Middle frontal gyrus (tissue), 1 donor: ENCODE measurements around the gene ZNF627.
"Not testable (repeated sequence)": the region's sequence is repeated elsewhere in the genome, so short reads cannot be mapped to it uniquely, and the experiment has no call there.

ENCODE experiments used
- DNase-seq: peaks from one replicate; pipeline ENCODE4 v3.0.0-alpha.2; 2015; ENCODE audit warnings: low spot score; ENCODE audit errors: extremely low spot score

ZNF627 gene

GRCh38 chr19:11597202-11598102 lies at the start of gene ZNF627:
ZNF627 (plus strand) TSS chr19:11597483; CDS start chr19:11597628, 145 bp downstream.
- DNase-seq: peak; percentile 96

- no peak for DNase-seq
These were observed 49.2 kb upstream of the ZNF627 start for GRCh38 chr19:11547929-11548700.

DNA sequence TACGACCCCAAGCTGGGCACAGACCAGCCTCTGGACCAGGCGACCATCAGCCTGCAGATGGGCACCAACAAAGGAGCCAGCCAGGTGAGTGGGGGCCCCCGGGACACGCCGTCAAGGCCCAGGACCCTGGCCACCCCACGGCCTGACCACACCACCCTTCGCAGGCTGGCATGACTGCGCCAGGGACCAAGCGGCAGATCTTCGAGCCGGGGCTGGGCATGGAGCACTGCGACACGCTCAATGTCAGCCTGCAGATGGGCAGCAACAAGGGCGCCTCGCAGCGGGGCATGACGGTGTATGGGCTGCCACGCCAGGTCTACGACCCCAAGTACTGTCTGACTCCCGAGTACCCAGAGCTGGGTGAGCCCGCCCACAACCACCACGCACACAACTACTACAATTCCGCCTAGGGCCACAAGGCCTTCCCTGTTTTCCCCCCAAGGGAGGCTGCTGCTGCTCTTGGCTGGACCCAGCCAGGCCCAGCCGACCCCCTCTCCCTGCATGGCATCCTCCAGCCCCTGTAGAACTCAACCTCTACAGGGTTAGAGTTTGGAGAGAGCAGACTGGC lies 47.8 kb upstream of the ZNF627 start:
- DNase-seq: no peak

GRCh38 chr19:11550265-11550664 lies 47.0 kb upstream of the ZNF627 start:
- DNase-seq: no peak

GRCh38 chr19:11551603-11552235 lies 45.6 kb upstream of the ZNF627 start:
- no peak for DNase-seq

GRCh38 chr19:11552666-11553372 lies 44.5 kb upstream of the ZNF627 start:
- DNase-seq: no peak

DNA sequence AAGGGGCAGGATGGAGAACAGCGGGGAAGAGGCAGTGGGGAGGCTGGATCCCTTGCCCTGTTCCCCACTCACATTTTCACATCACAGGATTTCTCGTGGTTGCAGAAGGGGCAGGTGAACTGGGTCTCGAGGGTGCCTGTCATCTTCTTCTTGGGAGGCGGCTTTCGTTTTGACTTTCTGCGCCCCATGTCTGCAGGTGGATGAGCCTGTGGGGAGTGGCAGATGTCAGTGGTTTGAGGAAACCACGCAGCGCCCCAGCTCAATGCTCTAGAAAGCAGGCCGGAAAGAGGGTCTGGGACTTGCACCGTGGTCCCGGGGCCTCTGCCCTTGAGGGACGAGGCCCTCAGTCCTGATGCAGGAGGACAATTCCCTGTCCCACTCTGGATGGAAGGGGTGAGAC lies 43.1 kb upstream of the ZNF627 start:
- no peak for DNase-seq

DNA sequence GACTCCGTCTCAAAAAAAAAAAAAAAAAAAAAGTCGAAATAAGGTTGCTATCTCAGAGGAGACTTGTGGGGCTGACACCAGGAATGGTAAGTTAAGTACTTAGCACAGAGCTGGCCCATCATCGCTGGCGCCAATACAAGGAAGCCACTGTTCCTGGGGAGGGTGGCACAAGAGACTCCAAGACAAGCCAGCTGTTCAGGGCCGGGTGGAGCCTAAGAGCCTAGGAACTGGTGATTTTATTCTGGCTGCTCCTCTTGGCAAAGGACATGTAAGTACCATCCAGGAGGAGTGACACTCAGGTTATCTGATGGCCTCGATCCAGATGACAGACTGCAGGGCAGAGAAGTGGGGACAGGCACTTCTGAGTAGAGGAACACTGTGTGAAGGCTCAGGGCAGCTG lies 42.0 kb upstream of the ZNF627 start:
- DNase-seq: no peak

- DNase-seq: no peak
These were observed 40.5 kb upstream of the ZNF627 start for GRCh38 chr19:11556634-11557420.

DNA sequence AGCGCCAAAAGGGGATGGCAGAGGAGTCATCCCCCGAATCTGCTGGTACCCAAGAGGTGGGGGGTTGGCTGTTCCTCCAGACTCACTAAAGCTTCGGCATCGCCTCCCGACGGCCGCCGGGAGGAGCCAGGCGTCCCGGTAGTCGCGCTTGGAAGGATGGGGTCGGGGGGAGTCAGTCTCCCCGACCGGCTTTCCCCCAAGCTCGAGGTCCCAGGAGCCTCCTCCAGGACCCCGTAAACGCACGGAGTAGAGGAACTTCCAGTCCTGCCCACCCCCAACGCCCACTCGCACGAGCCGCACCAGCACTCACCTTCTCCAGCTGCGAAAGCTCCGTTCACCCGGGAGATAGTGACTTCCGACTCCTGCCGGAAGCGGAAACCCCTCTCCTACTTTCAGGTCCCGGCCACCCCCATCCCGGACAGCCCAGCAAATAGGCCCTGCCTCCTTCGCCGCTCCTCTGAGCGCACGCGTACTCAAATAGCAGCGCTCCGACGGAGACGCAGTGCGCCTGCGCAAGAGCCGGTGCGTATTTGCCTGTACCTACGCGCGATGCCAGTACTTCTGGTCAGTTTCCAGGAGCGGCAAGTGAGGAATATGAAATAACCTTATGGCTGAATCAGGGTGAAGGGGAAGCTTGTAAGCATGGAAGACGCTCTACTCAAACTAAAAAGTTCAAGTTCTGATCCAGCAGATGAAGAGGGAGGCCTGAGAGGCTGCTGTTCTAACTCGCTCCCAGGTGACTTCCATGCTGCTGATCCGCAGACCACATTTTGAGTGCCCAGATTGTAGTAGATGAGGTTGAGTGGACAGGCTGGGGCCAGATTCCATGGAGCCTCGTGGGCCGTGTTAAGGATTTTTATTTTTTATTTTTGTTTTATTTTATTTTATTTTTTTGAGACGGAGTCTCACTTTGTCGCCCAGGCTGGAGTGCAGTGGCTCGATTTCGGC lies 38.1 kb upstream of the ZNF627 start, which contains the start of gene ELOF1:
Gene ELOF1 (minus strand): TSS at position 350 of the 948 bp plus-strand sequence. CDS start 4,883 bp downstream, outside the sequence.
- DNase-seq: peak; percentile 98

DNA sequence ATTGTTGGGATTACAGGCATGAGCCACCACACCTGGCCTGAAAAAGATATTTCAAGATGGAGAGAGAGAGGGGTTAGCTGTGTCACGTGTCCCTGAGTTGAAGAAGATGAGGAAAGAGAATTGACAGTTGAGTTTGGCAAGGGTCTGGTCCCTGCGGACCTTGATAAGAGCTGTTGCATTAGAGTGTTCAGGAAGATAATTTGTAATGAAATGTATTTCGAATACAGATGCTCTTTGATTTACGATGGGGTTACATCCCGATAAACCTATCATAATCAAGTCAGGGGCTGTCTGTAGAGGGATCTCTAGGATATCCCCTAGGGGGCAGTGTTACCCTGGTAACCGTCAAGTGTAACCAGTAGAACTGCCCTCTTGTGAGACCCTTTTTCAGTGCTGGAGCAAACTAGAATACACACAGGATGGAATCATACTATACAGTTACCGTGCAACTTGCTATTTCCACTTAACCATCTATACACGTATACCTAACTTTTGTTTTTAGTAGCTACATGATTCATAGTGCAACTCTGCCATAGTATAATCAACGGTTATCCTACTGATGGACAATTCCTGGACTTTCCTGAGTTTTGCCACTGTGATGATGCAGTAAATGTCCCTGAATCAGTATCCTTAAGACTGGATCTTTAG lies 36.8 kb upstream of the ZNF627 start:
- peak; percentile 8 for DNase-seq

DNA sequence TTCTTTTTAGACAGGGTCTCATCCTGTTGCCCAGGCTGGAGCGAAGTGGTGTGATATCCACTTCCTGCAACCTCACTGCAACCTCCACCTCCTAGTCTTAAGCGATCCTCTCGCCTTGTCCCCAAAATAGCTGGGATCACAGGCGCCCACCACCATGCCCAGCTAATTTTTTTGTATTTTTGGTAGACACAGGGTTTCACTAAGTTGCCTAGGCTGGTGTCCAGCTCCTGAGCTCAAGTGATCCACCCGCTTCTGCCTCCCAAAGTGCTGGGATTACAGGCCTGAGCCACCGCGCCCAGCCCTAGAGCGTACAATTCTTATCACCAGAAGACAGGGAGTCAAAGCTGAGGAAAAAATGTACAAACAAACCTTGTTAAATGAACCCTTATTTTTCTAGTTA lies 33.8 kb upstream of the ZNF627 start:
- no peak for DNase-seq

DNA sequence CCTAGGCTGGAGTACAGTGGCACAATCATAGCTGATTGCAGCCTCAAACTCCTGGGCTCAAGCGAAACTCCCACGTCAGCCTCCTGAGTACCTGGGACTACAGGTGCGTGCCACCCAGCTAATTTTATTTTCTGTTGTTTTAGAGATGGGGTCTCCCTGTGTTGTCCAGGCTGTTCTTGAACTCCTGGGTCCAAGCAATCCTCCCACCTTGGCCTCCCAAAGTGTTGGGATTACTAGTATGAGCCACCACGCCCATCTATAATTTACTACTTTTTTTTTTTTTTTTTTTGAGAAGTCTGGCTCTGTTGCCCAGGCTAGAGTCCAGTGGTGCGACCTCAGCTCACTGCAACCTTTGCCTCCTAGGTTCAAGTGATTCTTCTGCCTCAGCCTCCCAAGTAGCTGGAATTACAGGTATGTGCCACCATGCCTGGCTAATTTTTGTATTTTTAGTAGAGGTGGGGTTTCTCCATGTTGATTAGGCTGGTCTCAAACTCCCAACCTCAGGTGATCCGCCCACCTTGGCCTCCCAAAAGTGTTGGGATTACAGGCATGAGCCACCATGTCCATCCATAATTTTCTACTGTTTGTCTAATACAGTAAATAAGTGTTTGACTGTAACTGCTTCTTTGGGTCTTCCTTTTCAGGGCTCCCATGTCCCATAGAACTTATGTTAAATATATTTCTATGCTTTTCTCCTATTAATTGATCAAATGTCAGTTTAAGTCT lies 33.0 kb upstream of the ZNF627 start:
- DNase-seq: not testable (repeated sequence)

GRCh38 chr19:11565649-11565980 lies 31.7 kb upstream of the ZNF627 start:
- DNase-seq: not testable (repeated sequence)

GRCh38 chr19:11566164-11566563 lies 31.1 kb upstream of the ZNF627 start:
- no peak for DNase-seq

DNA sequence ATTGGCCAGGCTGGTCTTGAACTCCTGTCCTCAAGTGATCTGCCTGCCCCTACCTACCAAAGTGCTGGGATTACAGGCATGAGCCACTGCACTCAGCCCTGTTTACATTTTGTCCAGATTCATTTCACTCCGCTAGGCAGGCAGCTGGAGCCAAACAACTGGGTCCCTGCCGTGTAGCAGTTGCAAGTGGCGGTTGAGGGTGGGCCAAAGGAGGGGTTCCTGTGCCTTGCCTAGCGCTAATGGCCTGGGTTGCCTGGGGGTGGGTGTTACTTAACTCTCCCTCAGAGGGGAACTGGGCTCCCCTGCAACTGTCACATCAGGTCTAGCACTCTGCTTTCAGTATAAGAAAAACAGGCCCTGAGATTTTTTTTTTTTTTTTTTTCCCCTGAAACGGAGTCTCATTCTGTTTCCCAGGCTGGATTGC lies 27.2 kb upstream of the ZNF627 start:
- DNase-seq: no peak

DNA sequence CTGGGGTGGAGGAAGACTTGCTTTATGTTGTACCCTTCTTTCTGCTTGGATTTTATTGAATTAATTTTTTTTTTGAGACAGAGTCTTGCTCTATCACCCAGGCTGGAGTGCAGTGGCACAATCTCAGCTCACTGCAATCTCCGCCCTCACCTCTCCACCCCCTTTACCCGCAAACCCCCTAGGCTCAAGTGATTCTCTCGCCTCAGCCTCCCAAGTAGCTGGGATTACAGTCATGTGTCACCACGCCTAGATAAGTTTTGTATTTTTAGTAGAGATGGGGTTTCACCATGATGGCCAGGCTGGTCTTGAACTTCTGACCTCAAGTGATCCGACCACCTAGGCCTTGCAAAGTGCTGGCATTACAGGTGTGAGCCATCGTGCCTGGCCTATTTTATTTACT lies 23.9 kb upstream of the ZNF627 start:
- not testable (repeated sequence) for DNase-seq

- not testable (repeated sequence) for DNase-seq
These were observed 23.5 kb upstream of the ZNF627 start for GRCh38 chr19:11573763-11574162.
